Measurements from ENCODE around the gene MAPK14. TPM values are rescaled to one million over a fixed set of nuclear protein-coding genes. Genes with fewer than 3 reads are reported as not detected.

Gene MAPK14
- total and polyA plus RNA-seq, 9 of the 15 experiments (the other 6 are each of a cell fraction or from before 2014, with no cell fraction given): 8.8 to 62.7 (median 35.5) TPM

GRCh38 chr6:36028088-36028876 is 674 bp downstream of the MAPK14 start (continued):
- TF ChIP-seq ARID4B (CRISPR knock-in tag; IDR thresholded peaks at IDR 0.05): peak; percentile 64
- TF ChIP-seq ESRRA (IDR thresholded peaks at IDR 0.05; ENCODE audit: borderline replicate concordance, low read depth): 0 out of 2 replicates have a peak, but pooled peaks have one; percentile 16
- TF ChIP-seq KAT7 (CRISPR knock-in tag; IDR thresholded peaks at IDR 0.05; ENCODE audit: borderline replicate concordance): peak; percentile 62; the same call in 1 of the 2 replicates
- no peak for TF ChIP-seq HMG20A (CRISPR knock-in tag; conservative IDR thresholded peaks at IDR 0.05)
- TF ChIP-seq ERF (CRISPR knock-in tag; IDR thresholded peaks at IDR 0.05): no peak
- no peak for TF ChIP-seq SFPQ (IDR thresholded peaks at IDR 0.05; ENCODE audit: low read depth, low read length)
- TF ChIP-seq AFF4 (CRISPR knock-in tag; IDR thresholded peaks at IDR 0.05): peak; percentile 41; the same call in 1 of the 2 replicates
- no peak for TF ChIP-seq SMAD3 (CRISPR knock-in tag; conservative IDR thresholded peaks at IDR 0.05)
- no peak for TF ChIP-seq HDAC6 (IDR thresholded peaks at IDR 0.05; ENCODE audit: low read depth, low read length)
- TF ChIP-seq BRD9 (IDR thresholded peaks at IDR 0.05; ENCODE audit: low read depth, partially characterized antibody): no peak
- TF ChIP-seq RBM17 (IDR thresholded peaks at IDR 0.05; ENCODE audit: borderline replicate concordance, low read depth, low read length): no peak
- TF ChIP-seq SMAD1 (IDR thresholded peaks at IDR 0.05; ENCODE audit: low read depth, low read length, partially characterized antibody): no peak
- no peak for TF ChIP-seq ZNF586 (CRISPR knock-in tag; conservative IDR thresholded peaks at IDR 0.05)
- TF ChIP-seq MBD2 (IDR thresholded peaks at IDR 0.05; ENCODE audit: borderline replicate concordance, low read depth): no peak
- 0 out of 2 replicates have a peak, but pooled peaks have one; percentile 14 for TF ChIP-seq USF1 (CRISPR knock-in tag; IDR thresholded peaks at IDR 0.05)
- TF ChIP-seq TCFL5 (CRISPR knock-in tag; conservative IDR thresholded peaks at IDR 0.05): no peak
